SIG-M5 treated with dmso at 0.1 percent for 504 hours (cell line): Measurements from ENCODE around the gene BCL7B.
"Not testable (repeated sequence)": the region's sequence is repeated elsewhere in the genome, so short reads cannot be mapped to it uniquely, and the experiment has no call there.

Experiments
- DNase-seq: peaks from one replicate; lab custom pipeline; 2025; ENCODE audit not compliant: unreplicated experiment; lab: John Stamatoyannopoulos, UW

BCL7B gene

DNA sequence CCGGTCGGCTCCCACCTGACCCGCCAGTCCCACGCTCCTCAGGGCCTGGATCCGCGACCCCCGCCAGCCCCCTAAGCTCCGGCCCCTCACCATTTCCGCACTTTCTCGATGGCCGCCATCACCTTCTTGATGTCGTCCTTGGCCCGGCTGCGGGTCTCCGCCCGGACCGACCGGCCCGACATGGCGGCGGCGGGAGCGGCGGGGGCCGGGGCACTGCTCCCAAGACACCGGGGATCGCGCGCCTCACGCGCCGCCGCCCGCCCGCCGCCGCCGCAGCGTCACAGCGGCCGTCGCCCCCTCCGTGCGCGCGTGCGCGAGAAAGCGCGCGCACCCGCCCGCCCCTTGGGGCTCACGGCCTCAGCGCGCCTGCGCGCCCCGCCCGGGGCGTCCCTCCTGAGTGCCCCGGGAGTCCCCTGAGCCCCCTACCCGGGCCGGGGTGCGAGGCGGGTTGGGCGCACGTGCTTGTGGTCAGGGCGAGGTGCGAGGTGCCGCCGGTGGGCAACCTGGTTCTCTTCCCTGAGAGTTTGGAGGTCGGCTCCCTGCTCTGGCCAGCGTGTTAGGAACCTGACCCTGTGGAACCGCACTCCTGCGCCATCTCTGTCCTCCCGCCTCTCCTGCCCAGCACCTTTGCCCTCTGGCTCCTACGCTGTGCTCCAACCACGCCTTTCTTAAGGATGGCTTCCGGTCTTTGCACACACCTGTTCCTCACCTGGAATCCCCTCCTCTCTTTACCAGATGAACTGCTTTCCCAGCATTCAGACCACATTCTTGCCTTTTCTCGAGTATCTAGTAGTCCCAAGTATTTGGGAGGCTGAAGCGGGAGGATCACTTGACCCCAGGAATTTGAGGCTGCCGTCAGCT, at the start of gene BCL7B:
TSS of gene BCL7B (minus strand) at position 294 of the 861 bp plus-strand sequence. CDS start at position 182, 112 bp downstream.
- DNase-seq, result peak; percentile 45

- DNase-seq, result no peak
These were observed 48.2 kb upstream of the BCL7B start for GRCh38 chr7:73605601-73606220.

GRCh38 chr7:73602721-73603651, 45.5 kb upstream of the BCL7B start:
- DNase-seq, result no peak

DNA sequence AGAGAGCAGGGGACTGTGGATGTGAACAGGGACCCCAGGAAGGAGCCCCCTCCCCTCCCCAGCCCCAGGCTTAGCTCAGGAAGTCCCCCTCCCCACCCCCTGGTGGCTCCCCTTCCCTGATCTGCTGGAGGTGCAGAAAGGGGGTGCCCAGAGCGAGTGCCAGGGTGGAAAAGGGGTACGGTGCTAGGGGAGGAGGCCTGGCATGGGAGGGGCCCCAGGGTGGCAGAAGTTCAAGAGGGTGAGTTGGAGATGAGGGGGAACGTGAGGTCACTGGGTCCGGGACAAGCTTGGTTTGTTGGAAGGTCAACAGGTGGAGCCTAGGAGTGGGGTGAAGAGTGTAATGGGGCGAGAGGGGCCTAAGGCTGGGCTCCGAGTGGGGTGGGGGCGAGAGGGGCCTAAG, 42.4 kb upstream of the BCL7B start:
- DNase-seq, result no peak

- DNase-seq, result no peak
These were observed 41.8 kb upstream of the BCL7B start for GRCh38 chr7:73599151-73599882.

DNA sequence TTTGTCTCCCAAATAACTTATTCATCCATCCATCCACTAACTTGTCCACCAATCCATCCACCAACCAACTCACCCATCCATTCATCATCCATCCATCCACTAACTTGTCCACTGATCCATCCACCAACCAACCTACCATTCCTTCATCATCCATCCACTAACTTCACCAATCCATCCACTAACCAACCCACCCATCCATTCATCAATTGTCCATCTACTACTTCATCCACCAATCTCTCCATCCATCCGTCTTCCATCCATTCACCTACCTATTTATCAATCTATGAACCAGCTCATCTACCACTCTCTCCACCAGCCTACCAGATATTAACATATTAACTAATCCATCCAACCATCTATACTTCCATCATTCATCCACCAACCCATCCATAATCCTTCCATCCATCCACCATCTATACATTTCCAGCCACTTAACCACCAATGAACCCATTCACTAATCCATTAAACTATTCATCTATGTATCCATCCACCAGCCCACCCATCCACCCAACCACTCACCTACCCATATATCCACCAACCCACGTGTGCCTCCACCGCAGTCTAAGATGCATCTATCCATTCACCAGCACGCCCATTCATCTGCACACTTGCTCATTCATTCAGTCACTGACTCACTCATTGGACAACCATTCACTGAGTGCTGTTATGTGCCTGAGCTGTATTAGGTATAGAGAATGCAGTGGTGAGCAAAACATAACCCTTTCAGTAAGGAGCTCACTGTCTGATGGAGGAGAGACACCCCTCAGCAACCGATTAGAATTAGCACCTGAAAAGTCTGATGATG, 40.7 kb upstream of the BCL7B start:
- DNase-seq, result no peak

DNA sequence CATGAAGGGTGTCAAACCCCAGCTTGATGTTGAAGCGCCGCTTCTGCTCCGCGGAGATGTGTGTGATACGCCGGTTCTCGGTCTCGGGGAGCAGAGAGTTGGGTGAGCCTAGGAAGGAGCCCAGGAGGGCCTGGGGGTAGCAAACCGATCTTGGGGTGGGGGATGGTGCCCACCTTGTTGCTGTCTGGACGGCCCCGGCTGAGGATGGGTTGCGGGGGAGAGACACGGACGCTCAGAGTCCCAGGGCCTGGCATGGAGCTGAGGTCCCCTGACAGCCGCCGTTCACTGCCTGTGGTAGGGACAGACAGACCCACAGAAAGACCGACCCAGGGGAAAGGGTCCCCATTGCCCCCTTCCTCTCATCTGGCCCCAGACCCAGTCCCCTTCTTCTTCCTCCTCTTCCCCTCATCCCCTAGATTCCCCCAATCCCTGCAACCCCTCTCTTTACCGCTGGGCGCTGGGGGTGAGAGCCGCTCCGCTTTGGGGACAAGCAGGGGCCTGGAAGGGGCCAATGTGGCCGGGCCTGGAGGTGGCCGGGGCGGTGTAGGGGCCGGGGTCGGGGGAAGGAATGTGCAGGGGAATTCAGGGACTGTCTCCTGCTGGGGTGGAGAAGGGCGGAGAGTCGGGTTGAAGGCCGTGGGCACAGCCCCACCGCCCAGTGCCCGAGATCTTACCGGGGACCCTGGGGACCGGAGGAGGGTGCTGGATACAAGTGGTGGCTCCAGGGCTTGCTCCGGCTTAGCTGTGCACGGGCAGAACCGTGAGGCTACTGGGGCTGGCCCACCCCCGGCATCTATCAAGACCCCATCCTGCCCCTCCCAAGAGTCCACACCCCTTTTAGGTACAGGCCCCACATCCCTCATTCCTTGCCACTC, 38.9 kb upstream of the BCL7B start:
- no peak for DNase-seq

GRCh38 chr7:73595358-73595757, 37.9 kb upstream of the BCL7B start:
- DNase-seq, result no peak

GRCh38 chr7:73593207-73594045, 35.9 kb upstream of the BCL7B start:
- no peak for DNase-seq

GRCh38 chr7:73586911-73587310, 29.4 kb upstream of the BCL7B start:
- DNase-seq, result no peak

DNA sequence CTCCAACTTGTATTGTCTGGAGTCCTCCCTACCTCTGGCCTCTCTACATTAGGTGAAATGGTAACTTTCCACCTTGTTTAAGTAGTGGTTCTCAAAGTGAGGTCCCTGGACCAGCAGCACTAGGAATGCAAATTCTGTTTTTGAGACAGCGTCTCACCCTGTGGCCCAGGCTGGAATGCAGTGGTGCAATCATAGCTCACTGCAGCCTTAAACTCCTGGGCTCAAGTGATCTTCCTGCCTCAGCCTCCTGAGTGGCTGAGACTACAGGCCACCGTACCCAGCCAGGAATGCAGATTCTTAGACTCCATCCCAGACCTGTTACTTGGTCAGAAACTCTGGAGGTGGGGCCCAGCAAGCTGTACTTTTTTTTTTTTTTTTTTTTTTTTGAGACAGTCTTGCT, 27.7 kb upstream of the BCL7B start:
- DNase-seq, result no peak

GRCh38 chr7:73582664-73583202, 25.2 kb upstream of the BCL7B start:
- DNase-seq, result no peak

DNA sequence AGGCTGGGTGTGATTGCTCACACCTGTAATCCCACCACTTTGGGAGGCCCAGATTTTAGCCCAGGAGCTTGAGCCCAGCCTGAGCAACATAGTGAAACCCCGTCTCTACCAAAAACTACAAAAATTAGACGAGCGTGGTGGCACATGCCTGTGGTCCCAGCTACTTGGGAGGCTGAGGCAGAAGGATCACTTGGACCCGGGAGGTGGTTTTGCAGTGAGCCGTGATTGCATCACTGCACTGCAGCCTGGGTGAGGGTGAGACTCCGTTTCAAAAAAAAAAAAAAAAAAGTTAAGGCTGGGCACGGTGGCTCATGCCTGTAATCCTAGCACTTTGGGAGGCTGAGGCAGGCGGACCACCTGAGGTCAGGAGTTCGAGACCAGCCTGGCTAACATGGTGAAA, 23.5 kb upstream of the BCL7B start:
- DNase-seq, result not testable (repeated sequence)

DNA sequence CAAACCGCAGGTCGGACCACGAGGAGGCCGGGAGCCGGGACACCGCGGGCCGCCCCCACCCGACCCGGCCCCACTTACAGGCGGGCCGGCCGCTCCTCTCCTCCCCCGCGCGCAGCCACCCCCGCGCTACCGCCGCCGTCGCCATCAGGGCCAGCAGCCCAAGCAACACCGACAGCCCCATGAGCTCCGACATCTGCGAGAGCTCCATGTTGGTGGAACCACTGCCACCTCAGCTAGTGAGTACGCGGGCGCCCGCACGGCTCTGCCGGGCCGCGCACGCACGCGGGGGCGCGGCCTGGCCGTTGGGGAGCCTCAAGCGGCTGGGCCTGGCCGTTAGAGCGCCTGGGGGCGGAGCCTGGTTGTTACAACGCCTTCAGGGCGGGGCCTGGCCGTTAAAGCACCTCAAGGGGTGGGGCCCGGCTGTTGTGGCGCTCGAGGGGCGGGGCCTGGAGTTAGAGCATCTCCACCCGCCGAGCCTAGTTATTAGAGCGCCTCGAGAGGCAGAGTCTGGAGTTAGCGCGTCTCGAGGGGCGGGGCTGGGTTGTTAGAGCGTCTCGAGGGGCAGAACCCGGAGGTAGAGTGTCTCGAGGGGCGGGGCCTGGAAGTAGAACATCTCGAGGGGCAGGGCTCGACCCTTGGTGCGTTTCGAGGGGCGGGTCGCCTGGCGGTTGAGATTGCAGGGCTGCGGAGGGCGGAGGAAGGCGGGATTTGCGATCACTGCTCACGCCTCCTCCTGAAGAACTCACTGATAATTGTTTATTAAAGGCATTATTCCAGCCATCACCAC, 21.0 kb upstream of the BCL7B start, which contains the start of gene TBL2:
TSS of gene TBL2 (minus strand) at position 238 of the 787 bp plus-strand sequence. CDS start at position 208, 30 bp downstream.
- peak; percentile 99 for DNase-seq

DNA sequence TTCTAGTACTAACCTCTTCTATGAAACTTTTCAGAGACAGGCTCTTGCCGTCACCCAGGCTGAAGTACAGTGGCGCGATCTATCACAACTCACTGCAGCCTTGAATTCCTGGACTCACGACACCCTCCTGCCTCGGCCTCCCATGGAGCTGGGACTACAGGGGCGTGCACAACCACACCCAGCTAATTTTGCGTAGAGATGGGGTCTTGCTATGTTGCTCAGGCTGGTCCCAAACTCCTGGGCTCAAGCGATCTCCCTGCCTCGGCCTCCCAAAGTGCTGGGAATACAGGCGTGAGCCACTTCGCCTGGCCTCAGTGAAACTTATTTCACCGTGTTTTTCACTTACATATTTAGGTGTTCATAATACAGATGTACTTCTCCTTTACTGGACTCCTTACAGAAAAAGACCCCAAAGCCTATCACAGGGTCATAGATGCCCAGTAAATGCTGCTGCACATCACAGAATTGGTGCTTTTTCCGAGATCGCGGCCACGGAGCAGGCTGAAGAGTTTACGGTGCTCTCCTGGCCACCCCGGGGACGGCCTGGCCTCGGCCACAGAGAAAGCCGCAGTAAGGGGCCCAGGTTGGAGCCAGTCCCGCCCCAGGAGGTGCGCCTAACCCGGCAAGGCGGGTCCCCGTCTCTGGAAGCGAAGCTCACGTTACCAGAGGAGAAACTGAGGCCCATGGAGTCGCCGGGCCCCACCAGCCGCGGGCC, 20.3 kb upstream of the BCL7B start:
- DNase-seq, result no peak

GRCh38 chr7:73573791-73574190, 16.3 kb upstream of the BCL7B start:
- no peak for DNase-seq
